HEK293 (cell line): Measurements from ENCODE around the gene ZNF358.
A peak's percentile ranks its signal among the peaks of the same experiment; 100 is the strongest.

ENCODE experiments used
- CTCF ChIA-PET: fragments of 350-600 bp; formaldehyde crosslinking; extraction: SDS; loops from one replicate; lab custom pipeline; 2021; ENCODE audit warnings: antibody characterized with exemption; lab: Yijun Ruan, JAX
- POLR2A ChIA-PET: fragments of 300-600 bp; formaldehyde crosslinking; extraction: SDS; loops from one replicate; lab custom pipeline; 2020; ENCODE audit warnings: antibody characterized with exemption, inconsistent platforms; lab: Yijun Ruan, JAX
- H3K27ac ChIP-seq: fragments of 200-500 bp; sonication (Bioruptor generic); 2 replicates; pipeline ENCODE4 v1.5.1; 2014; ENCODE audit warnings: low read depth, low read length, control low read depth, inconsistent platforms; ENCODE audit errors: extremely low read depth
- H3K36me3 ChIP-seq, 2 experiments: fragments of 200-500 bp in 1 of 2; sonication (Bioruptor generic) in 1 of 2; 1 replicate in 1 of 2; 2 replicates in 1 of 2; pipeline ENCODE4 v1.5.1; 2014 to 2017; ENCODE audit warnings: inconsistent platforms in 2 of 2, low read length in 2 of 2; ENCODE audit not compliant: control insufficient read depth in 2 of 2, insufficient read depth in 1 of 2
- H3K4me1 ChIP-seq: fragments of 200-500 bp; sonication (Bioruptor generic); 2 replicates; pipeline ENCODE4 v1.5.1; 2014; ENCODE audit warnings: mild to moderate bottlenecking, low read length, inconsistent platforms; ENCODE audit not compliant: control insufficient read depth, insufficient read depth
- H3K4me3 ChIP-seq: 2 replicates; pipeline ENCODE4 v1.5.1; 2011; ENCODE audit warnings: low read depth, mild to moderate bottlenecking, control low read depth, low read length, moderate library complexity
- H3K9me3 ChIP-seq: fragments of 200-500 bp; sonication (Bioruptor generic); 2 replicates; pipeline ENCODE4 v1.5.1; 2014; ENCODE audit warnings: low read depth, low read length, inconsistent platforms; ENCODE audit not compliant: control insufficient read depth, insufficient read depth
- BCL11A ChIP-seq: fragments of 450-650 bp; formaldehyde crosslinking; IDR thresholded peaks from 2 replicates; pipeline ENCODE4 v1.5.1; 2016; ENCODE audit warnings: low read depth, missing biosample characterization, missing genetic modification characterization
- EGR2 ChIP-seq: fragments of 450-650 bp; formaldehyde crosslinking; IDR thresholded peaks from 2 replicates; pipeline ENCODE4 v1.5.1; 2016; ENCODE audit warnings: low read depth, missing biosample characterization, missing genetic modification characterization
- IKZF3 ChIP-seq: fragments of 450-650 bp; IDR thresholded peaks from 2 replicates; pipeline ENCODE4 v1.5.0; 2018; ENCODE audit warnings: missing biosample characterization, mild to moderate bottlenecking, missing genetic modification characterization, moderate library complexity
- KLF10 ChIP-seq: fragments of 450-650 bp; IDR thresholded peaks from 2 replicates; pipeline ENCODE4 v1.5.1; 2018; ENCODE audit warnings: missing biosample characterization, mild to moderate bottlenecking, missing genetic modification characterization
- KLF8 ChIP-seq: fragments of 450-650 bp; formaldehyde crosslinking; IDR thresholded peaks from 2 replicates; pipeline ENCODE4 v1.5.1; 2016; ENCODE audit warnings: missing biosample characterization, missing genetic modification characterization
- KLF9 ChIP-seq: fragments of 450-650 bp; formaldehyde crosslinking; IDR thresholded peaks from 2 replicates; pipeline ENCODE4 v1.5.1; 2016; ENCODE audit warnings: missing biosample characterization, missing genetic modification characterization, low read depth
- SP2 ChIP-seq: fragments of 450-650 bp; formaldehyde crosslinking; IDR thresholded peaks from 2 replicates; pipeline ENCODE4 v1.5.1; 2016; ENCODE audit warnings: missing biosample characterization, missing genetic modification characterization
- YY1 ChIP-seq: fragments of 450-650 bp; formaldehyde crosslinking; IDR thresholded peaks from 2 replicates; pipeline ENCODE4 v1.5.1; 2018; ENCODE audit warnings: missing biosample characterization, missing genetic modification characterization
- YY2 ChIP-seq: fragments of 450-650 bp; formaldehyde crosslinking; IDR thresholded peaks from 2 replicates; pipeline ENCODE4 v1.5.1; 2016; ENCODE audit warnings: missing biosample characterization, missing genetic modification characterization
- ZFHX2 ChIP-seq: fragments of 450-650 bp; formaldehyde crosslinking; conservative IDR thresholded peaks from 2 replicates; pipeline ENCODE4 v1.5.1; 2016; ENCODE audit warnings: missing biosample characterization, missing genetic modification characterization
- ZNF248 ChIP-seq: fragments of 450-650 bp; formaldehyde crosslinking; IDR thresholded peaks from 2 replicates; pipeline ENCODE4 v1.5.1; 2017; ENCODE audit warnings: missing biosample characterization, missing genetic modification characterization
- ZNF274 ChIP-seq, 2 experiments: fragments of 200-500 bp in 1 of 2; fragments of 450-650 bp in 1 of 2; sonication (Bioruptor generic) in 1 of 2; formaldehyde crosslinking in 1 of 2; IDR thresholded peaks; 2 replicates each; pipeline versions ENCODE4 v1.5.1 to v1.6.1; 2014 to 2016; ENCODE audit warnings: borderline replicate concordance in 1 of 2, inconsistent platforms in 1 of 2, low read length in 1 of 2, missing biosample characterization in 1 of 2, missing genetic modification characterization in 1 of 2
- ZNF624 ChIP-seq: fragments of 450-650 bp; formaldehyde crosslinking; IDR thresholded peaks from 2 replicates; pipeline ENCODE4 v1.5.1; 2017; ENCODE audit warnings: missing biosample characterization, missing genetic modification characterization
- ZNF76 ChIP-seq: fragments of 450-650 bp; formaldehyde crosslinking; IDR thresholded peaks from 2 replicates; pipeline ENCODE4; 2016; ENCODE audit warnings: low read depth, missing biosample characterization, missing genetic modification characterization, borderline replicate concordance
- ZSCAN30 ChIP-seq: fragments of 450-650 bp; IDR thresholded peaks from 2 replicates; pipeline ENCODE4 v1.5.1; 2018; ENCODE audit warnings: missing biosample characterization, mild to moderate bottlenecking, missing genetic modification characterization, moderate library complexity
- TF ChIP-seq, protein P1 (sequence below): fragments of 450-650 bp; formaldehyde crosslinking; IDR thresholded peaks from 2 replicates; pipeline ENCODE4 v1.5.1; 2016; ENCODE audit warnings: missing biosample characterization, missing genetic modification characterization
- TF ChIP-seq, protein P2 (sequence below): fragments of 450-650 bp; formaldehyde crosslinking; IDR thresholded peaks from 2 replicates; pipeline ENCODE4 v1.5.1; 2016; ENCODE audit warnings: missing biosample characterization, missing genetic modification characterization
- TF ChIP-seq, protein P3 (sequence below): fragments of 450-650 bp; formaldehyde crosslinking; IDR thresholded peaks from 2 replicates; pipeline ENCODE4 v1.5.1; 2016; ENCODE audit warnings: missing biosample characterization, missing genetic modification characterization
- TF ChIP-seq, protein P4 (sequence below): fragments of 450-650 bp; formaldehyde crosslinking; IDR thresholded peaks from 2 replicates; pipeline ENCODE4 v1.5.1; 2016; ENCODE audit warnings: missing biosample characterization, missing genetic modification characterization
- TF ChIP-seq, protein P5 (sequence below): fragments of 450-650 bp; formaldehyde crosslinking; IDR thresholded peaks from 2 replicates; pipeline ENCODE4 v1.5.1; 2017; ENCODE audit warnings: missing biosample characterization, mild to moderate bottlenecking, missing genetic modification characterization, moderate library complexity
- TF ChIP-seq, protein P6 (sequence below): fragments of 450-650 bp; formaldehyde crosslinking; IDR thresholded peaks from 2 replicates; pipeline ENCODE4 v1.5.1; 2016; ENCODE audit warnings: missing biosample characterization, missing genetic modification characterization
- TF ChIP-seq, protein P7 (sequence below): fragments of 450-650 bp; formaldehyde crosslinking; IDR thresholded peaks from 2 replicates; pipeline ENCODE4 v1.5.1; 2016; ENCODE audit warnings: missing biosample characterization, missing genetic modification characterization

ZNF358 gene

DNA sequence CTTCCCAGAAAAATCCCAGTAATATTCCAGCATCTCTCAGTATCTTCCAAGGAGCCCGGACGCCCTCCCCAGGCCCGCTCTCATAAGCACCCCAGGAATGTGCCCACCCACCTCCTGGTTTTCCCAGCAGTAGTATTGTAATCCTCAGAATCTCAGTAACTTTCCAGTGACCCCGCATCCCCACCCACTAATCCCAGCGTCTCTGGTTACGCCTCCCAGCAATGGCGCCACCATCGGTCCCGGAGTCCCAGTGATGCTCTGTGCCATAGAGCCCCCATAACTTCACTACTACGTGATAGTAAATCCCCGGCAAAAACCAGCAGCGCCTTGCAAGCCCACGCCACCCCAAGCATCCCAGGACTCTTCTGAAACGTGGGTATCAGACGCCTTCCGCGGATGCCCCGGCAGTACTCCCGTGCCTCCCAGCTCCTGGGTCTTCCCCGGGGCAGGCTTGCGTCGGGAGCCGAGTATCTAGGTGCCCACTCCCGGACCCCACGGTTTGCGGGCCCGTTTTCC is 18.7 kb downstream of the ZNF358 start:
- peaks cover 0 to 17% of the 10 kb centered on the region in 2 experiments; a peak in 2 of 3 replicates for H3K36me3 ChIP-seq
- peak overlapping the region; percentile 82 for H3K4me3 ChIP-seq
- peak overlapping the region; percentile 39; the same call in 1 of the 2 replicates for H3K27ac ChIP-seq
- H3K4me1 ChIP-seq = no peaks in the 10 kb centered on the region
- CTCF ChIA-PET = interaction anchor here (0.6 to 1.1 kb wide), 3 partner anchors 34 to 272 kb away, joined by 3 to 4 read pairs (median 3); no protein-coding TSS in a partner anchor
- POLR2A ChIA-PET = interaction anchor here (0.6 to 3.4 kb wide), 5 partner anchors 8 to 154 kb away, joined by 3 to 27 read pairs (median 4); partner anchors contain the start of genes MCOLN1 and ZNF358
- no peaks in the 10 kb centered on the region for H3K9me3 ChIP-seq
- TF ChIP-seq KLF8 (tag by site-specific recombination) (peak; percentile 46), ZNF76 (tag by site-specific recombination) (peak; percentile 91), YY2 (tag by site-specific recombination) (peak; percentile 54; the same call in 1 of the 2 replicates), EGR2 (tag by site-specific recombination) (peak; percentile 67), ZFHX2 (peak; percentile 73), KLF10 (tag by site-specific recombination) (0 out of 2 replicates have a peak, but pooled peaks have one; percentile 22), ZNF274 (IDR thresholded peaks at IDR 0.05; ENCODE audit: low read length) (no peak), ZNF274 (tag by site-specific recombination; IDR thresholded peaks at IDR 0.05; ENCODE audit: borderline replicate concordance) (no peak), BCL11A (tag by site-specific recombination) (no peak), SP2 (tag by site-specific recombination) (peak; percentile 18), IKZF3 (tag by site-specific recombination) (peak; percentile 81), ZNF624 (tag by site-specific recombination) (no peak), ZSCAN30 (tag by site-specific recombination) (no peak), YY1 (tag by site-specific recombination) (0 out of 2 replicates have a peak, but pooled peaks have one; percentile 18), ZNF248 (tag by site-specific recombination) (no peak), KLF9 (tag by site-specific recombination) (peak; percentile 59)
- TF ChIP-seq, protein P1, sequence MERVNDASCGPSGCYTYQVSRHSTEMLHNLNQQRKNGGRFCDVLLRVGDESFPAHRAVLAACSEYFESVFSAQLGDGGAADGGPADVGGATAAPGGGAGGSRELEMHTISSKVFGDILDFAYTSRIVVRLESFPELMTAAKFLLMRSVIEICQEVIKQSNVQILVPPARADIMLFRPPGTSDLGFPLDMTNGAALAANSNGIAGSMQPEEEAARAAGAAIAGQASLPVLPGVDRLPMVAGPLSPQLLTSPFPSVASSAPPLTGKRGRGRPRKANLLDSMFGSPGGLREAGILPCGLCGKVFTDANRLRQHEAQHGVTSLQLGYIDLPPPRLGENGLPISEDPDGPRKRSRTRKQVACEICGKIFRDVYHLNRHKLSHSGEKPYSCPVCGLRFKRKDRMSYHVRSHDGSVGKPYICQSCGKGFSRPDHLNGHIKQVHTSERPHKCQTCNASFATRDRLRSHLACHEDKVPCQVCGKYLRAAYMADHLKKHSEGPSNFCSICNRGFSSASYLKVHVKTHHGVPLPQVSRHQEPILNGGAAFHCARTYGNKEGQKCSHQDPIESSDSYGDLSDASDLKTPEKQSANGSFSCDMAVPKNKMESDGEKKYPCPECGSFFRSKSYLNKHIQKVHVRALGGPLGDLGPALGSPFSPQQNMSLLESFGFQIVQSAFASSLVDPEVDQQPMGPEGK (tag by site-specific recombination) = peak; percentile 73; the same call in 1 of the 2 replicates
- TF ChIP-seq, protein P2, sequence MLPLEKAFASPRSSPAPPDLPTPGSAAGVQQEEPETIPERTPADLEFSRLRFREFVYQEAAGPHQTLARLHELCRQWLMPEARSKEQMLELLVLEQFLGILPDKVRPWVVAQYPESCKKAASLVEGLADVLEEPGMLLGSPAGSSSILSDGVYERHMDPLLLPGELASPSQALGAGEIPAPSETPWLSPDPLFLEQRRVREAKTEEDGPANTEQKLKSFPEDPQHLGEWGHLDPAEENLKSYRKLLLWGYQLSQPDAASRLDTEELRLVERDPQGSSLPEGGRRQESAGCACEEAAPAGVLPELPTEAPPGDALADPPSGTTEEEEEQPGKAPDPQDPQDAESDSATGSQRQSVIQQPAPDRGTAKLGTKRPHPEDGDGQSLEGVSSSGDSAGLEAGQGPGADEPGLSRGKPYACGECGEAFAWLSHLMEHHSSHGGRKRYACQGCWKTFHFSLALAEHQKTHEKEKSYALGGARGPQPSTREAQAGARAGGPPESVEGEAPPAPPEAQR (tag by site-specific recombination) = no peak
- TF ChIP-seq, protein P3, sequence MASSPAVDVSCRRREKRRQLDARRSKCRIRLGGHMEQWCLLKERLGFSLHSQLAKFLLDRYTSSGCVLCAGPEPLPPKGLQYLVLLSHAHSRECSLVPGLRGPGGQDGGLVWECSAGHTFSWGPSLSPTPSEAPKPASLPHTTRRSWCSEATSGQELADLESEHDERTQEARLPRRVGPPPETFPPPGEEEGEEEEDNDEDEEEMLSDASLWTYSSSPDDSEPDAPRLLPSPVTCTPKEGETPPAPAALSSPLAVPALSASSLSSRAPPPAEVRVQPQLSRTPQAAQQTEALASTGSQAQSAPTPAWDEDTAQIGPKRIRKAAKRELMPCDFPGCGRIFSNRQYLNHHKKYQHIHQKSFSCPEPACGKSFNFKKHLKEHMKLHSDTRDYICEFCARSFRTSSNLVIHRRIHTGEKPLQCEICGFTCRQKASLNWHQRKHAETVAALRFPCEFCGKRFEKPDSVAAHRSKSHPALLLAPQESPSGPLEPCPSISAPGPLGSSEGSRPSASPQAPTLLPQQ (tag by site-specific recombination) = no peak
- TF ChIP-seq, protein P4, sequence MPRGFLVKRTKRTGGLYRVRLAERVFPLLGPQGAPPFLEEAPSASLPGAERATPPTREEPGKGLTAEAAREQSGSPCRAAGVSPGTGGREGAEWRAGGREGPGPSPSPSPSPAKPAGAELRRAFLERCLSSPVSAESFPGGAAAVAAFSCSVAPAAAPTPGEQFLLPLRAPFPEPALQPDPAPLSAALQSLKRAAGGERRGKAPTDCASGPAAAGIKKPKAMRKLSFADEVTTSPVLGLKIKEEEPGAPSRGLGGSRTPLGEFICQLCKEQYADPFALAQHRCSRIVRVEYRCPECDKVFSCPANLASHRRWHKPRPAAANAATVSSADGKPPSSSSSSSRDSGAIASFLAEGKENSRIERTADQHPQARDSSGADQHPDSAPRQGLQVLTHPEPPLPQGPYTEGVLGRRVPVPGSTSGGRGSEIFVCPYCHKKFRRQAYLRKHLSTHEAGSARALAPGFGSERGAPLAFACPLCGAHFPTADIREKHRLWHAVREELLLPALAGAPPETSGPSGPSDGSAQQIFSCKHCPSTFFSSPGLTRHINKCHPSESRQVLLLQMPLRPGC (tag by site-specific recombination) = 0 out of 2 replicates have a peak, but pooled peaks have one; percentile 22
- TF ChIP-seq, protein P5, sequence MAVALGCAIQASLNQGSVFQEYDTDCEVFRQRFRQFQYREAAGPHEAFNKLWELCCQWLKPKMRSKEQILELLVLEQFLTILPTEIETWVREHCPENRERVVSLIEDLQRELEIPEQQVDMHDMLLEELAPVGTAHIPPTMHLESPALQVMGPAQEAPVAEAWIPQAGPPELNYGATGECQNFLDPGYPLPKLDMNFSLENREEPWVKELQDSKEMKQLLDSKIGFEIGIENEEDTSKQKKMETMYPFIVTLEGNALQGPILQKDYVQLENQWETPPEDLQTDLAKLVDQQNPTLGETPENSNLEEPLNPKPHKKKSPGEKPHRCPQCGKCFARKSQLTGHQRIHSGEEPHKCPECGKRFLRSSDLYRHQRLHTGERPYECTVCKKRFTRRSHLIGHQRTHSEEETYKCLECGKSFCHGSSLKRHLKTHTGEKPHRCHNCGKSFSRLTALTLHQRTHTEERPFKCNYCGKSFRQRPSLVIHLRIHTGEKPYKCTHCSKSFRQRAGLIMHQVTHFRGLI (tag by site-specific recombination) = no peak
- TF ChIP-seq, protein P6, sequence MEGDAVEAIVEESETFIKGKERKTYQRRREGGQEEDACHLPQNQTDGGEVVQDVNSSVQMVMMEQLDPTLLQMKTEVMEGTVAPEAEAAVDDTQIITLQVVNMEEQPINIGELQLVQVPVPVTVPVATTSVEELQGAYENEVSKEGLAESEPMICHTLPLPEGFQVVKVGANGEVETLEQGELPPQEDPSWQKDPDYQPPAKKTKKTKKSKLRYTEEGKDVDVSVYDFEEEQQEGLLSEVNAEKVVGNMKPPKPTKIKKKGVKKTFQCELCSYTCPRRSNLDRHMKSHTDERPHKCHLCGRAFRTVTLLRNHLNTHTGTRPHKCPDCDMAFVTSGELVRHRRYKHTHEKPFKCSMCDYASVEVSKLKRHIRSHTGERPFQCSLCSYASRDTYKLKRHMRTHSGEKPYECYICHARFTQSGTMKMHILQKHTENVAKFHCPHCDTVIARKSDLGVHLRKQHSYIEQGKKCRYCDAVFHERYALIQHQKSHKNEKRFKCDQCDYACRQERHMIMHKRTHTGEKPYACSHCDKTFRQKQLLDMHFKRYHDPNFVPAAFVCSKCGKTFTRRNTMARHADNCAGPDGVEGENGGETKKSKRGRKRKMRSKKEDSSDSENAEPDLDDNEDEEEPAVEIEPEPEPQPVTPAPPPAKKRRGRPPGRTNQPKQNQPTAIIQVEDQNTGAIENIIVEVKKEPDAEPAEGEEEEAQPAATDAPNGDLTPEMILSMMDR (tag by site-specific recombination) = 0 out of 2 replicates have a peak, but pooled peaks have one; percentile 10
- TF ChIP-seq, protein P7, sequence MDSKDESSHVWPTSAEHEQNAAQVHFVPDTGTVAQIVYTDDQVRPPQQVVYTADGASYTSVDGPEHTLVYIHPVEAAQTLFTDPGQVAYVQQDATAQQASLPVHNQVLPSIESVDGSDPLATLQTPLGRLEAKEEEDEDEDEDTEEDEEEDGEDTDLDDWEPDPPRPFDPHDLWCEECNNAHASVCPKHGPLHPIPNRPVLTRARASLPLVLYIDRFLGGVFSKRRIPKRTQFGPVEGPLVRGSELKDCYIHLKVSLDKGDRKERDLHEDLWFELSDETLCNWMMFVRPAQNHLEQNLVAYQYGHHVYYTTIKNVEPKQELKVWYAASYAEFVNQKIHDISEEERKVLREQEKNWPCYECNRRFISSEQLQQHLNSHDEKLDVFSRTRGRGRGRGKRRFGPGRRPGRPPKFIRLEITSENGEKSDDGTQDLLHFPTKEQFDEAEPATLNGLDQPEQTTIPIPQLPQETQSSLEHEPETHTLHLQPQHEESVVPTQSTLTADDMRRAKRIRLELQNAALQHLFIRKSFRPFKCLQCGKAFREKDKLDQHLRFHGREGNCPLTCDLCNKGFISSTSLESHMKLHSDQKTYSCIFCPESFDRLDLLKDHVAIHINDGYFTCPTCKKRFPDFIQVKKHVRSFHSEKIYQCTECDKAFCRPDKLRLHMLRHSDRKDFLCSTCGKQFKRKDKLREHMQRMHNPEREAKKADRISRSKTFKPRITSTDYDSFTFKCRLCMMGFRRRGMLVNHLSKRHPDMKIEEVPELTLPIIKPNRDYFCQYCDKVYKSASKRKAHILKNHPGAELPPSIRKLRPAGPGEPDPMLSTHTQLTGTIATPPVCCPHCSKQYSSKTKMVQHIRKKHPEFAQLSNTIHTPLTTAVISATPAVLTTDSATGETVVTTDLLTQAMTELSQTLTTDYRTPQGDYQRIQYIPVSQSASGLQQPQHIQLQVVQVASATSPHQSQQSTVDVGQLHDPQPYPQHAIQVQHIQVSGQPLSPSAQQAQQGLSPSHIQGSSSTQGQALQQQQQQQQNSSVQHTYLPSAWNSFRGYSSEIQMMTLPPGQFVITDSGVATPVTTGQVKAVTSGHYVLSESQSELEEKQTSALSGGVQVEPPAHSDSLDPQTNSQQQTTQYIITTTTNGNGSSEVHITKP (tag by site-specific recombination) = peak; percentile 86
